HepG2 (cell line): ENCODE results near the gene TJAP1. TPM values are rescaled to one million over a fixed set of nuclear protein-coding genes. Genes with fewer than 3 reads are reported as not detected.

Experiments
- ATAC-seq: fragments of 200-7000 bp; cut with Tn5 transposase; 3 replicates; pipeline ENCODE4 v1.9.1; 2020; ENCODE audit warnings: mild to moderate bottlenecking, moderate library complexity
- BruUV-seq: library from RNA; stranded (reverse); fragments of 400-500 nt; replicated peaks from 2 replicates; lab custom pipeline; 2021; lab: Mats Ljungman, UMichigan
- CTCF ChIA-PET: fragments of 300-600 bp; formaldehyde crosslinking; extraction: SDS; loops from one replicate; lab custom pipeline; 2021; ENCODE audit warnings: low total read pairs, inconsistent platforms, low intra/inter-chr PET ratio; lab: Yijun Ruan, JAX
- POLR2A ChIA-PET: fragments of 350-600 bp; sonication (Branson Sonifier 250); formaldehyde crosslinking; loops from one replicate; lab custom pipeline; 2020; ENCODE audit warnings: antibody characterized with exemption, inconsistent platforms; lab: Yijun Ruan, JAX
- DNase-seq: peaks from one replicate; pipeline ENCODE4 v3.0.0-alpha.2; 2015; ENCODE audit warnings: low spot score
- FAIRE-seq: peaks from 3 replicates; lab custom pipeline; 2011; peaks lifted over from hg19 to GRCh38; lab: Jason Lieb, UNC
- H2AFZ ChIP-seq: one replicate; pipeline ENCODE4 v1.6.1; 2011; ENCODE audit warnings: low read length, inconsistent platforms
- H3K27ac ChIP-seq: fragments of 300-600 bp; 3 replicates; pipeline ENCODE4 v1.8.0; 2011; ENCODE audit warnings: mixed run types, mild to moderate bottlenecking, mixed read lengths, low read length, inconsistent platforms; ENCODE audit not compliant: insufficient read depth; ENCODE audit errors: extremely low read length
- H3K27me3 ChIP-seq, 2 experiments: fragments of 200-600 bp in 1 of 2; 2 replicates in 1 of 2; 3 replicates in 1 of 2; pipeline versions ENCODE4 v1.6.0 to v1.8.0; 2011; ENCODE audit warnings: low read length in 2 of 2, mild to moderate bottlenecking in 2 of 2, moderate library complexity in 2 of 2, inconsistent platforms in 1 of 2; ENCODE audit not compliant: insufficient read depth in 2 of 2, control insufficient read depth in 1 of 2
- H3K36me3 ChIP-seq, 2 experiments: fragments of 200-600 bp in 1 of 2; replicated peaks in 1 of 2; 2 replicates in 1 of 2; 3 replicates in 1 of 2; pipeline versions ENCODE4 v1.5.1 to v1.8.0; 2011; ENCODE audit warnings: low read length in 2 of 2, inconsistent platforms in 1 of 2; ENCODE audit not compliant: insufficient read depth in 2 of 2, control insufficient read depth in 1 of 2
- H3K4me1 ChIP-seq: 2 replicates; pipeline ENCODE4 v1.5.1; 2012; ENCODE audit warnings: low read length, inconsistent platforms; ENCODE audit not compliant: insufficient read depth
- H3K4me2 ChIP-seq: 2 replicates; pipeline ENCODE4 v1.6.0; 2011; ENCODE audit warnings: low read depth, low read length, inconsistent platforms
- H3K4me3 ChIP-seq, 3 experiments: fragments of 200-600 bp in 1 of 3; sonication (generic), shearing (Covaris generic) in 1 of 3; replicated peaks in 1 of 3; 2 replicates each; pipeline ENCODE4 v1.5.1; 2011 to 2016; ENCODE audit warnings: low read length in 3 of 3, inconsistent platforms in 2 of 3, low read depth in 2 of 3, mild to moderate bottlenecking in 2 of 3, control low read depth in 1 of 3, mixed read lengths in 1 of 3; ENCODE audit not compliant: insufficient read depth in 1 of 3
- H3K79me2 ChIP-seq: one replicate; pipeline ENCODE4 v1.6.1; 2011; ENCODE audit warnings: low read length, inconsistent platforms; ENCODE audit not compliant: insufficient read depth
- H3K9ac ChIP-seq: 2 replicates; pipeline ENCODE4 v1.6.0; 2011; ENCODE audit warnings: mild to moderate bottlenecking, low read depth, low read length, inconsistent platforms; ENCODE audit not compliant: insufficient read depth
- H3K9me3 ChIP-seq: 2 replicates; pipeline ENCODE4 v1.5.1; 2012; ENCODE audit warnings: mild to moderate bottlenecking, low read length
- H4K20me1 ChIP-seq: 2 replicates; pipeline ENCODE4 v1.6.0; 2011; ENCODE audit warnings: inconsistent platforms, mild to moderate bottlenecking, low read length, moderate library complexity; ENCODE audit not compliant: insufficient read depth
- ATF1 ChIP-seq: IDR thresholded peaks from 2 replicates; pipeline ENCODE4 v1.6.1; 2016; ENCODE audit warnings: mild to moderate bottlenecking, control low read depth
- ATF7 ChIP-seq, 2 experiments: fragments of 450-650 bp in 1 of 2; sonication (generic) in 1 of 2; formaldehyde crosslinking in 1 of 2; IDR thresholded peaks; 2 replicates each; pipeline versions ENCODE4 v1.4.0 to v1.6.1; 2016 to 2020; ENCODE audit warnings: antibody characterized with exemption in 1 of 2, mild to moderate bottlenecking in 1 of 2, missing genetic modification reagents in 1 of 2
- BRCA1 ChIP-seq: sonication (generic); formaldehyde crosslinking; IDR thresholded peaks from 2 replicates; pipeline ENCODE4 v1.4.0; 2020; ENCODE audit warnings: missing genetic modification reagents
- EED ChIP-seq: sonication (generic); formaldehyde crosslinking; IDR thresholded peaks from 2 replicates; pipeline ENCODE4 v1.5.0; 2020; ENCODE audit warnings: mild to moderate bottlenecking, missing genetic modification reagents
- FOSL1 ChIP-seq: sonication (generic); formaldehyde crosslinking; IDR thresholded peaks from 2 replicates; pipeline ENCODE4 v1.9.0; 2021; ENCODE audit warnings: missing genetic modification reagents, borderline replicate concordance
- HHEX ChIP-seq: IDR thresholded peaks from 2 replicates; pipeline ENCODE4 v1.6.1; 2016; ENCODE audit warnings: control low read depth
- KDM4B ChIP-seq: sonication (generic); formaldehyde crosslinking; IDR thresholded peaks from 2 replicates; pipeline ENCODE4 v1.4.0; 2020; ENCODE audit warnings: missing genetic modification reagents
- NR2F2 ChIP-seq: IDR thresholded peaks from 2 replicates; pipeline ENCODE4 v1.6.1; 2012; ENCODE audit warnings: low read depth, inconsistent platforms, borderline replicate concordance
- RXRB ChIP-seq: IDR thresholded peaks from 2 replicates; pipeline ENCODE4 v1.6.1; 2016; ENCODE audit warnings: borderline replicate concordance, missing genetic modification reagents, missing compliant biosample characterization
- SETDB1 ChIP-seq: sonication (generic); formaldehyde crosslinking; IDR thresholded peaks from 2 replicates; pipeline ENCODE4 v1.5.1; 2020; ENCODE audit warnings: missing genetic modification reagents, mild to moderate bottlenecking, borderline replicate concordance
- ZFP41 ChIP-seq: sonication (generic); formaldehyde crosslinking; IDR thresholded peaks from 2 replicates; pipeline ENCODE4 v1.4.0; 2020; ENCODE audit warnings: mild to moderate bottlenecking, missing genetic modification reagents, borderline replicate concordance
- ZFYVE20 ChIP-seq: sonication (generic); formaldehyde crosslinking; IDR thresholded peaks from 2 replicates; pipeline ENCODE4 v1.8.0; 2023; ENCODE audit warnings: low read depth, mild to moderate bottlenecking, moderate library complexity, missing genetic modification reagents, borderline replicate concordance
- ZNF10 ChIP-seq: sonication (generic); formaldehyde crosslinking; IDR thresholded peaks from 2 replicates; pipeline ENCODE4 v1.4.0; 2020; ENCODE audit warnings: mild to moderate bottlenecking, low read depth, missing genetic modification reagents, borderline replicate concordance
- ZNF136 ChIP-seq: sonication (generic); formaldehyde crosslinking; IDR thresholded peaks from 2 replicates; pipeline ENCODE4 v1.8.1; 2022; ENCODE audit warnings: low read depth, mild to moderate bottlenecking, moderate library complexity, missing genetic modification reagents
- ZNF354B ChIP-seq: sonication (generic); formaldehyde crosslinking; IDR thresholded peaks from 2 replicates; pipeline ENCODE4 v1.8.0; 2022; ENCODE audit warnings: mild to moderate bottlenecking, missing genetic modification reagents
- ZNF558 ChIP-seq: sonication (generic); formaldehyde crosslinking; IDR thresholded peaks from 2 replicates; pipeline ENCODE4 v1.9.0; 2022; ENCODE audit warnings: mild to moderate bottlenecking, missing genetic modification reagents, borderline replicate concordance
- ZNF589 ChIP-seq: sonication (generic); formaldehyde crosslinking; conservative IDR thresholded peaks from 2 replicates; pipeline ENCODE4 v1.8.0; 2022; ENCODE audit warnings: mild to moderate bottlenecking, moderate library complexity, missing genetic modification reagents
- ZNF766 ChIP-seq: sonication (generic); formaldehyde crosslinking; IDR thresholded peaks from 2 replicates; pipeline ENCODE4 v1.5.0; 2020; ENCODE audit warnings: missing genetic modification reagents, borderline replicate concordance
- ZNF839 ChIP-seq: sonication (generic); formaldehyde crosslinking; IDR thresholded peaks from 2 replicates; pipeline ENCODE4 v1.4.0; 2020; ENCODE audit warnings: missing genetic modification reagents, mild to moderate bottlenecking, borderline replicate concordance
- ZSCAN30 ChIP-seq: sonication (generic); formaldehyde crosslinking; IDR thresholded peaks from 2 replicates; pipeline ENCODE4 v1.5.0; 2020; ENCODE audit warnings: mild to moderate bottlenecking, missing genetic modification reagents
- WGBS: methylation state at CpG from one replicate; pipeline ENCODE4 v1.1.6; 2017; ENCODE audit warnings: low lambda C conversion rate; 5-methylcytosine and 5-hydroxymethylcytosine counted together
- in situ Hi-C: cut with HindIII; loops from 2 replicates; pipeline ENCODE4 v1.10.0; 2017; ENCODE audit warnings: low pct_unique_long_range_greater_than_20kb; ENCODE audit not compliant: extremely low pct_ligation_motif_present
- intact Hi-C: fragments of 100-400 bp; cut with micrococcal nuclease; formaldehyde crosslinking; loops from one replicate; pipeline ENCODE4 v1.10.0; 2022; ENCODE audit not compliant: unreplicated experiment
- polyA plus RNA-seq, 8 experiments: library from polyadenylated mRNA; depleted of rRNA in 3 of 8; stranded (reverse) in 7 of 8; unstranded in 1 of 8; fragments of >200 nt; fragmentation: Illumina TruSeq in 4 of 8; extraction: Trizol in 4 of 8; gene quantifications; 2 replicates each; pipeline versions ENCODE4 v1.2.1 to v1.2.3, GENCODE V29; 2011 to 2016; ENCODE audit warnings: low read depth in 4 of 8, missing spikeins in 1 of 8, mixed read lengths in 1 of 8; ENCODE audit not compliant: insufficient read depth in 1 of 8
- total RNA-seq, 5 experiments: library from RNA; depleted of rRNA; stranded (reverse); fragments of >200 nt; fragmentation: Illumina TruSeq; extraction: Trizol; gene quantifications; 2 replicates each; pipeline ENCODE4 v1.2.3, GENCODE V29; 2016; ENCODE audit warnings: low read depth in 1 of 5
- TF ChIP-seq, protein P1 (sequence below): sonication (generic); formaldehyde crosslinking; IDR thresholded peaks from 2 replicates; pipeline ENCODE4 v1.5.0; 2020; ENCODE audit warnings: mild to moderate bottlenecking, missing genetic modification reagents
- TF ChIP-seq, protein P2 (sequence below): sonication (generic); formaldehyde crosslinking; IDR thresholded peaks from 2 replicates; pipeline ENCODE4 v1.8.0; 2022; ENCODE audit warnings: low read depth, missing genetic modification reagents
- TF ChIP-seq, protein P3 (sequence below): sonication (generic); formaldehyde crosslinking; IDR thresholded peaks from 2 replicates; pipeline ENCODE4 v1.8.0; 2022; ENCODE audit warnings: mild to moderate bottlenecking, missing genetic modification reagents, moderate library complexity

The TJAP1 gene
- total and polyA plus RNA-seq, 2 of the 13 experiments (the other 11 are each of a cell fraction or from before 2014, with no cell fraction given) = 15.7 to 41.6 TPM

DNA sequence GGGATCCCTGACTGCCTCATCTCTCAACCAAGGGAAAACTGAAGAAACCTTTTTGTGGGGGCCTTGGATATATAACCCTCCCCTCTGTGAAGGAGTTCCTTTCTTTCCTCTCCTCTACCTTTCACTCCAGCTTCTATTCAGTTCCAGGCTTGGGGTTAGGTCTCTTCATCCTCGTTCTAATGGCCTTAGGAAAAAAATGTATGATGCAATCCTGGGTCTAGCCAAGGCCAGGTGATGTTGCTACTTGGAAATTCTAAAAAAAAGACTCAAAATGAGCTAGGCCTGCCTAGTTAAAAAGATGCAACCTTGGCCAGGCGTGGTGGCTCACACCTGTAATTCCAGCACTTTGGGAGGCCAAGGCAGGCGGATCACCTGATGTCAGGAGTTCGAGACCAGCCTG lies 42.4 kb upstream of the TJAP1 start:
- FAIRE-seq = no peak
- POLR2A ChIA-PET = interaction anchor here (0.9 to 2.6 kb wide), 6 partner anchors 11 to 195 kb away, joined by 3 to 13 read pairs (median 8); partner anchors contain the start of genes GTPBP2 and TJAP1
- Histone ChIP-seq H3K4me1 (peaks cover 34% of the 10 kb centered on the region), H3K9me3 (no peaks in the 10 kb centered on the region), H3K79me2 (no peaks in the 10 kb centered on the region), H3K27ac (no peak overlapping the region), H3K4me2 (no peak overlapping the region), H3K27me3 (no peaks in the 10 kb centered on the region), H4K20me1 (no peaks in the 10 kb centered on the region), H3K4me3 (no peak overlapping the region), H2AFZ (no peak overlapping the region), H3K9ac (no peak overlapping the region), H3K36me3 (peaks cover 3 to 11% of the 10 kb centered on the region in 2 experiments)
- DNase-seq = no peak
- CTCF ChIA-PET = no interaction called here
- in situ Hi-C loops (no loop called here), intact Hi-C loops (loop anchor here (10.0 kb wide), 1 partner anchor 60 kb away; no protein-coding TSS in a partner anchor)
- no TSS peak for BruUV-seq
- 83% methylated on average over 4 of the region's 4 CpGs for WGBS
- no peak for ATAC-seq
- no peak for TF ChIP-seq ZNF589 (CRISPR knock-in tag)
- no peak for TF ChIP-seq ZNF766 (CRISPR knock-in tag)
- no peak for TF ChIP-seq ZNF354B (CRISPR knock-in tag)
- TF ChIP-seq, protein P1, sequence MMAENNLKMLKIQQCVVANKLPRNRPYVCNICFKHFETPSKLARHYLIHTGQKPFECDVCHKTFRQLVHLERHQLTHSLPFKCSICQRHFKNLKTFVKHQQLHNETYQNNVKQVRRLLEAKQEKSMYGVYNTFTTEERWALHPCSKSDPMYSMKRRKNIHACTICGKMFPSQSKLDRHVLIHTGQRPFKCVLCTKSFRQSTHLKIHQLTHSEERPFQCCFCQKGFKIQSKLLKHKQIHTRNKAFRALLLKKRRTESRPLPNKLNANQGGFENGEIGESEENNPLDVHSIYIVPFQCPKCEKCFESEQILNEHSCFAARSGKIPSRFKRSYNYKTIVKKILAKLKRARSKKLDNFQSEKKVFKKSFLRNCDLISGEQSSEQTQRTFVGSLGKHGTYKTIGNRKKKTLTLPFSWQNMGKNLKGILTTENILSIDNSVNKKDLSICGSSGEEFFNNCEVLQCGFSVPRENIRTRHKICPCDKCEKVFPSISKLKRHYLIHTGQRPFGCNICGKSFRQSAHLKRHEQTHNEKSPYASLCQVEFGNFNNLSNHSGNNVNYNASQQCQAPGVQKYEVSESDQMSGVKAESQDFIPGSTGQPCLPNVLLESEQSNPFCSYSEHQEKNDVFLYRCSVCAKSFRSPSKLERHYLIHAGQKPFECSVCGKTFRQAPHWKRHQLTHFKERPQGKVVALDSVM (CRISPR knock-in tag) = no peak
- TF ChIP-seq, protein P2, sequence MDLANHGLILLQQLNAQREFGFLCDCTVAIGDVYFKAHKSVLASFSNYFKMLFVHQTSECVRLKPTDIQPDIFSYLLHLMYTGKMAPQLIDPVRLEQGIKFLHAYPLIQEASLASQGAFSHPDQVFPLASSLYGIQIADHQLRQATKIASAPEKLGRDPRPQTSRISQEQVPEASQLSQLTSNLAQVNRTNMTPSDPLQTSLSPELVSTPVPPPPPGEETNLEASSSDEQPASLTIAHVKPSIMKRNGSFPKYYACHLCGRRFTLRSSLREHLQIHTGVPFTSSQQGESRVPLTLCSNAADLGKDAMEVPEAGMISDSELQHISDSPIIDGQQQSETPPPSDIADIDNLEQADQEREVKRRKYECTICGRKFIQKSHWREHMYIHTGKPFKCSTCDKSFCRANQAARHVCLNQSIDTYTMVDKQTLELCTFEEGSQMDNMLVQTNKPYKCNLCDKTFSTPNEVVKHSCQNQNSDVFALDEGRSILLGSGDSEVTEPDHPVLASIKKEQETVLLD (CRISPR knock-in tag) = no peak
- no peak for TF ChIP-seq KDM4B (CRISPR knock-in tag)
- no peak for TF ChIP-seq FOSL1 (CRISPR knock-in tag)
- TF ChIP-seq SETDB1 (CRISPR knock-in tag) = no peak
- no peak for TF ChIP-seq ATF1 (CRISPR knock-in tag)
- peak; percentile 60 for TF ChIP-seq ATF7 (IDR thresholded peaks at IDR 0.05)
- TF ChIP-seq ATF7 (CRISPR knock-in tag; IDR thresholded peaks at IDR 0.05) = no peak
- no peak for TF ChIP-seq ZNF136 (CRISPR knock-in tag)
- no peak for TF ChIP-seq BRCA1
- TF ChIP-seq HHEX (CRISPR knock-in tag) = no peak
- TF ChIP-seq NR2F2 = no peak
- no peak for TF ChIP-seq ZFYVE20 (CRISPR knock-in tag)
- no peak for TF ChIP-seq RXRB
- no peak for TF ChIP-seq EED (CRISPR knock-in tag)
- no peak for TF ChIP-seq ZSCAN30
- TF ChIP-seq, protein P3, sequence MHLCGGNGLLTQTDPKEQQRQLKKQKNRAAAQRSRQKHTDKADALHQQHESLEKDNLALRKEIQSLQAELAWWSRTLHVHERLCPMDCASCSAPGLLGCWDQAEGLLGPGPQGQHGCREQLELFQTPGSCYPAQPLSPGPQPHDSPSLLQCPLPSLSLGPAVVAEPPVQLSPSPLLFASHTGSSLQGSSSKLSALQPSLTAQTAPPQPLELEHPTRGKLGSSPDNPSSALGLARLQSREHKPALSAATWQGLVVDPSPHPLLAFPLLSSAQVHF (CRISPR knock-in tag) = no peak
- no peak for TF ChIP-seq ZFP41 (CRISPR knock-in tag)
- TF ChIP-seq ZNF558 (CRISPR knock-in tag) = no peak
- no peak for TF ChIP-seq ZNF839 (CRISPR knock-in tag)
- no peak for TF ChIP-seq ZNF10 (CRISPR knock-in tag)
